Superior temporal gyrus (tissue), 1 donor: Measurements from ENCODE around the gene TRPM2.

Experiments
- DNase-seq: peaks from one replicate; pipeline ENCODE4 v3.0.0-alpha.2; 2016; ENCODE audit errors: extremely low spot score

TRPM2 gene

DNA sequence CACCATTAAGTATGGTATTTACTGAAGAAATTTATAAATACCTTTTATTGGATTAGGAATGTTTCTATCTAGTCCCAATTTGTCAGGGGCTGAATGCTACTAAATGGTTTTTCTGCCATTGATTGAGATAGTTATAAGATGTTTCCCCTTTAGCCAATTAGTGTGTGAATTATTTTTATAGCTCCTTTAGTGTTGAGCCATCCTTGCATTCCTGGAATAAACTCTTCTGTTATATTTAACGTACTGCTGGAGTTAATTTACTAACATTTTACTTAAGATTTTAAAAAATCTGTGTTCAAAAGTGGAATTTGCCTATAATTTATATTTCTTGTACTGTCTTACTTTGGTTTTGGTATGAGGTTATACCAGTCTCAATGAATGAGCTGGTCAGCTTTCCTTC lies 76.5 kb downstream of the TRPM2 start:
- DNase-seq: no peak

DNA sequence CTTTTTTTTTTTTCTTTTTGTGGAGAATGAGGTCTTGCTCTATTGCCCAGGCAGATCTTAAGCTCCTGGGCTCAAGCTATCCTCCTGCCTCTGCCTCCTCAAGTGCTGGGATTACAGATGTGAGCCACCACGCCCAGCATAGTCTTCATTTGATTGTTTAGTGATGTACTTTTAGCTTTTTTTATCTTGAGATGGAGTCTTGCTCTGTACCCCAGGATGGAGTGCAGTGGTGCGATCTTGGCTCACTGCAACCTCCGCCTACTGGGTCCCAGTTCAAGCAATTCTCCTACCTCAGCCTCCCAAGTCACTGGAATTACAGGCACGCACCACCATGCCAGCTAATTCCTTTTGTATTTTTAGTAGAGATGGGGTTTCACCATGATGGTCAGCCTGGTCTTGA lies 77.9 kb downstream of the TRPM2 start:
- no peak for DNase-seq

DNA sequence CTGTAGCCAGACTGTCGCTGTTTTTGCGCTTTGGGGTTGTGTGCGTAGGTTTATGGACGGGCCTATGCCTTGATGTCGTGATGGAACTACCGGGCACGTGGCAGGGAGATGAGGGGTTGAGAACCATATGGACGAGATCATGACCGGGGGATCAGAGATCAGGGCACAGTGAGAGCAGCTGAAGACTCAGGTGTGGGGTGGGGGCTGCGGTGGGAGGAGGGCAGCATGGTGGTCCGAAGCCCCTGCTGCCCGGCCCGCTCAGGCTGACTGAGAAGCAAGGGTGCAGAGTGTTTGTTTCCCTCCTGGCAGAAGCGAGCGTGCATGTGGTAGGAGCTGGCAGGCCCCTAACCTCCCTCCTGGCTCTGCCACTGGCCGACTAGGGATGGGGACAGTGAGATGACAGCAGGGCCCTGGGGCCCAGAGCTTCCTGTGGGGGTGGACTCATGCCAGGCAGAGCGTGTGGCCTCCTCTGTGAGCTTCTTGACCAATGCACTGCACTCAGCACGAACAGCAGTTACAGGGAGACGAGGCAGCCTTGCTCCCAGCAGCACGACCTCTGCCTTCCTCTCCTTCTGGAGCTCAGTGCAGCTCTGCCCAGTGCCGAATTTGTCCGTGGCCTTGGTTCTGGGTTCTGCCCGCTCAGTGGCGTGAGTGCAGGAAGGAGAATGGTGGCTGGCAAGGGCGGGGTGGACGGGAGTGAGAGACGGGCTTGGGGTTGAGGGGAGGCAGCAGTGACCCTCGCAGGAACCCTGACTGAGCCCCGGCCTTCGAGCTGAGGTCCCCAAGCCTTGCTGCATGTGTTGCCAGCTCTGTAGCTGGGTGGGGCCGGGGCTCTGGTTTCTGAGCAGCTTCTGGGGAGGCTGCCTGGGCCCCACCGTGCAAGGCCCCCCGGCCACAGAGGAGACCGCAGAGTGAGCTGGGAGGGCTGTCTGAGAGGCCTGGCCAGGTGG lies 79.7 kb downstream of the TRPM2 start:
- no peak for DNase-seq

DNA sequence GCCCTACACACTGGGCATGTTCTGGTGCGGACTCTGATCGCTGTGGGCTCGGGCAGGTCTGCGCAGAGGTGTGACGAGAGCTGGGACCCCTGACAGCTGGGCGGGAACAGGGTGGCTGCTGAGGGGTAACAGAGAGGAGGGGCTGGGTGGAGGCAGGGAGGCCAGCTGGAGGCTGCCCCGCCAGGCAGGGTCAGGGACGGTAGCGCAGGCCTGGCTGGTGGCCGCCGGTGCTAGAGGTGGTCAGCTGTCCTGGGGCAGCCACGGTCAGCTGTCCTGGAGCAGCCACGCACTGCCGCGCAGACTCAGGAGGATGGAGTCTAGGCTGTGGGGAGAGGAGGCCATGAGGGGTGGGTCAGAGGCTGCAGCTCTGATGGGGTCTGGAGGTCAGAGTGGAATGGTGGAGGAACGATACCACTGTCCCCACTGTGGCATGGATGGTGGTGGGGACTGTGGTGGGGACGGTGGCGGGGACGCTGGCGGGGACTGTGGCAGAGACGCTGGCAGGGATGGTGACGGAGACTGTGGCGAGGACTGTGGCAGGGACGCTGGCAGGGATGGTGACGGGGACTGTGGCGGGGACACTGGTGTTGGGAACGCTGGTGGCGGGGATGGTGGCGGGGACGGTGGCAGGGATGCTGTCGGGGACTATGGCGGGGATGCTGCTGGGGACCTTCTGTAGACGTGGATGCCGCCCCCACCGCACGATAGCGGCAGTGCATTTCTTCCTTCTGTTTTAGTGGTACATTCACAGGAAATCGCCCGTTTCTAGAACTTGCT lies 80.6 kb downstream of the TRPM2 start:
- DNase-seq: no peak

DNA sequence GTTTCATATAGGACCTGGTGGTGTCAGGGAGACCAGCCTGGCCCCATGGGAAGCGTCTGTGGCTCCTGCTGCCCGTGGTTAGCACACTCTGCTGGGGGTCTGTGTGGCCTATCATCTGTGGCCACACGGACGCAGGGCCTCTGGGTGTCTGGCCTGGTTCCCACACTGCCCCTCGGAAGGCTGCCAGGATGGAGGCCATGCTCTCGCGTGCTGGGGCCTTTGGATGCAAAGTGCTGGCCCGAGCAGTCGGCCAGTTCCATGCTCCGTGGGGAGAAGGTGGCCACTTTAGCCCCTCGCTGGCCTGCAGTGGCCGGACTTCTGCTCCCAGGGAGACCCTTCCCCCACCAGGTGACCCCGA lies 81.1 kb downstream of the TRPM2 start:
- DNase-seq: no peak

DNA sequence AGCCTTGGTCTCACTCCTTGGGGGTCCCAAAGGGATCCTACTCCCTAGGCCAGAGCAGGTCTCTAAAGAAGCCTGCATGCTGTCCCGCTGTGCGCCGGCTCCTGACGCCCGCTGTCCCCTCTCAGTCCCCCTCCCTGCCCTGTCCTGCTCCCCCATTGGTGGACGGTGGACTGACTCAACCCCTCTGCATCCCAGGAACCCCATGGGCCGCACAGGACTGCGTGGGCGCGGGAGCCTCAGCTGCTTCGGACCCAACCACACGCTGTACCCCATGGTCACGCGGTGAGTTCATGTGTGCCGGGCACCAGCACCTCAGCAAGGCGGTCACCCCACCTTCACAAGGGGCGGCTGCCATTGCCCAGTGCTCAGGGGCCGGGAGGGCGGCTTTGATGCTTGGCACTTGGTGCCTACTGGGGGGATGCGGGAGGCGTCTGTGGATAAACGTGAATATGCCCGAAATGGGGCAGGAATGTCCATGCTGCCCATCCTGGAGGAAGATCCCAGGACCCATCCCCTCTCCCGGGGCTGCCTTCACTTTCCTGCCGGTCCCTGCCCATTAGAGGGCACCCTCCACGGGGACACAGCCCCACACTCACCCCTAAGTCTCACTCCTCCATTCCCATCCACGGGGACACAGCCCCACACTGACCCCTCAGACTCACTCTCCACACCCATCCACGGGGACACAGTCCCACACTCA lies 81.7 kb downstream of the TRPM2 start:
- no peak for DNase-seq

DNA sequence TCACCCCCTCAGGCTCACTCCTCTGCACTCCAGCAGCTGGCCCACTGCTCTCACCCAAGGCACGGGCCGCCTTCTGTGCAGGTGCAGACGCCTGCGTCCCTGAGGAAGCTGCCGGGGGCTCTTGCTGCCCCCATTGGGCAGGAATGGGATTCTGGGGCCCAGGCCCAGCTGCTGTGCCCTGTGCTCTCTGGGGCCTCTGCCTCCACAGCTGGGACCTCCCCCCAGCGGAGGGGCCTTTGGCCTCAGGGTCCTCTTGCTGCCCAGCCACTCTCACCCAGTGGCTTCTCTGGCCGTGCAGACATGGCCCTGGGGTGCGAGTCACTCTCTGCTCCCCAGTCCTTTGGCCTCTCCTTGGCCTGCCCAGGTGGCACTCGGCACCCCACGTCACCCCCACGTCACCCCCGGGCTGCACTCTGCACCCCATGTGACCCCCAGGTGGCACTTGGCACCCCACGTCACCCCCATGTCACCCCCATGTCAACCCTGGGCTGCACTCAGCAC lies 82.7 kb downstream of the TRPM2 start:
- no peak for DNase-seq

DNA sequence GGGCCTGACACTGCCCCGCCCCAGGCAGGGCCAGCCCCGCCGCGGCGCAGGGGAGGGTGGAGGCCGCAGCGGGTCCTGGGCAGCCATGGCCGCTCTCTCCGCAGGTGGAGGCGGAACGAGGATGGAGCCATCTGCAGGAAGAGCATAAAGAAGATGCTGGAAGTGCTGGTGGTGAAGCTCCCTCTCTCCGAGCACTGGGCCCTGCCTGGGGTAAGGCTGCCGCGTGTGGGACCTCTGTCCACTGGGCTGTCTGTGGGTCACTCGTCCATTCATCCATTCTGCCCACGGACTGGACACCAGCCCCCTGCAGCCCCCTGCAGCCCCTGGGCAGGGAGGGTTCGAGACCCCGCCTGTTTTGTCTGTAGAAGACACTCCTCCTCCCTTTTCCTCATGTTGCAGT lies 83.5 kb downstream of the TRPM2 start:
- no peak for DNase-seq

DNA sequence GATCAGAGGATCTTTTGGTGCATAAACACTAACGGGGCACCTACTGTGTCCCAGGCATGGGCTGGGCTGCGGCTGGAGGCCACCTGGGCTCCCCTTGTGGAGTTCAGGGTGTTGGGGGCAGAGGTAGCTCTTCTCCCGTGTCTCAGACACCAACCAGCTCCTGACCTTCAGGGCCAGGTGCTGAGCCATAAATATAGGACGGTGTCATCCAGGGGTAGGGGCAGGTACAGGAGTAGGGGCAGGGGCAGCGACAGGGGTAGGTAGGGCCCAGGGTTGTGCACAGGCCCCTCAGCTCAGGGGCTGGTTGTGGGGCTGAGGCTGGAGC lies 83.9 kb downstream of the TRPM2 start:
- no peak for DNase-seq

DNA sequence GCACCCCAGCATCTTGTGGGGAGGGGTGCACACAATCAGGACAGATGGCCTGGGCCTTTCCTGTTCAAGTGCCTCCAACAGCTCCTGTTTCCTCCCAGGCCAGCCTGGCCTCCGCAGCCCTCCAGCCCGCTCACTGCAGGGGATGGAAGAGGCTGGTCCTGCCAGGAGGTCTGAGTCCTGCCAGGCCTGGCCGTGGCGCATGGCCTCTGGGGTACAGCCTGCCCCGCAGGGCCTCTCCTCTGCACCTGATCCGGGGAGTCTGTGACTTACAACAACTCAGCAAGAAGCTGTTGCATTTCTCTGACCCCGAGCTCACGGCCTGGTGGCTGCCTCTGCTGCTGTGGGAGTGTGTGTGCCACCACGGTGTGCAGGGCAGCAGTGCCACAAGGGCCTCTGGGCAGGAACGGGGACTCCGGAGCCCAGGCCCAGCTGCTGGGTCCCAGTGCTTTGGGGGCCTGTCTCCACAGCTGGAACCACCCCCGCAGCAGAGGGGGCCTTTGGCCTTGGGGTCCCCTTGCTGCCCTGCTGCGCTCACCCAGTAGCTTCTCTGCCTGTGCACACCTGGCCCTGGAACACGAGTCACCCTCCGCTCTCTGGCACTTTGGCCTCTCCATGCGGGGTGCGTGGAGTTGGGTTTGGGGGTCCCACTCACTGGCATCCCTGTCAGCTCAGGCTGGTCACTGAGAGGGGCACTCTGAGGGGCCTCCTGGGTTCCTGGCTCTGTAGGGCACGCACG lies 84.4 kb downstream of the TRPM2 start:
- DNase-seq: no peak

DNA sequence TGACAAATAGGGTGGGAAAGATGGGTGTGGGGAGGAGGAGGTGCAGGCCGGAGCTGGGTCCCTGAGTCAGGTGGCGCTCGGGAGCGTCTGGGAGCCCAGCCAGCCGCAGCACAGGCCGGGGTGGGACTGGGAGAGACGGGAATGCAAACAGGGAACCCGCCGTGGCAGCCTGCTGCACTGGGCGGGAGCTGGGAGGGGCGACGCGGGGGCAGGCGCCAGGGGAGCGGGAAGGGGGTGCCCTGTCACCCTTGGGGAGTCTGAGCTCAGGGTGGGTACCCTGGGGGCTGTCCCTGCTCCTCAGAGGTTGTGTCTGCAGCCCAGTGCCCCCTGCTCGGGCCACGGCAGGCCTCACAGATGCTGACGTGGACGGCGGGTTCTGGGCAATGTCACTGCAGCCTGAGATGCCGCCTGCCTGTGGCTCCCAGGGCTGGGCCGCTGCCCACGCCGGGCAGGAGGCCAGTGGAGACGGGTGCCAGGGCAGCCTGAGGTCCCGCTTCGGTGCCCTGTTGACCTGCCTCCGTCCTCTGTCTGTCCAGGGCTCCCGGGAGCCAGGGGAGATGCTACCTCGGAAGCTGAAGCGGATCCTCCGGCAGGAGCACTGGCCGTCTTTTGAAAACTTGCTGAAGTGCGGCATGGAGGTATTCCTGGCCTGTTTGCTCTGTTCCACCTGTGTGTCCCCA lies 85.2 kb downstream of the TRPM2 start:
- no peak for DNase-seq

DNA sequence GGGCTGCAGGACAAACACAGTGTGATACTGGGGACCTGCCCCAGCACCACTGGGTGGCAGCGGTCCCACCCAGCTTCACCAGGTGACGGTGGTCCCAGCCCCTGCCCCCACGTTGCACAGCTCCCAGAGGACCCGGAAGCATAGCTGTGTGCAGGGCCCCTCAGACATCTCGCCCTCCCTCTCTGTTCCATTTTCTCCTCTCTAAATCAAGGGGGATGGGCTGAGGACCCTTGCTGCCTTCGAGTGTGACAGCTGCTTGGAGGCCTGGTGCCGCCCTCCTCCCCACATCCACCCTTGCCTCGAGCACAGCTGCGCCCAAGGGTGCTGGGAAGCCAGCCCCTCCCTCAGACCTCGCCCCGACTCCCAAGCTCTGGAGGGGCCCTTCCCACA lies 85.8 kb downstream of the TRPM2 start:
- no peak for DNase-seq

DNA sequence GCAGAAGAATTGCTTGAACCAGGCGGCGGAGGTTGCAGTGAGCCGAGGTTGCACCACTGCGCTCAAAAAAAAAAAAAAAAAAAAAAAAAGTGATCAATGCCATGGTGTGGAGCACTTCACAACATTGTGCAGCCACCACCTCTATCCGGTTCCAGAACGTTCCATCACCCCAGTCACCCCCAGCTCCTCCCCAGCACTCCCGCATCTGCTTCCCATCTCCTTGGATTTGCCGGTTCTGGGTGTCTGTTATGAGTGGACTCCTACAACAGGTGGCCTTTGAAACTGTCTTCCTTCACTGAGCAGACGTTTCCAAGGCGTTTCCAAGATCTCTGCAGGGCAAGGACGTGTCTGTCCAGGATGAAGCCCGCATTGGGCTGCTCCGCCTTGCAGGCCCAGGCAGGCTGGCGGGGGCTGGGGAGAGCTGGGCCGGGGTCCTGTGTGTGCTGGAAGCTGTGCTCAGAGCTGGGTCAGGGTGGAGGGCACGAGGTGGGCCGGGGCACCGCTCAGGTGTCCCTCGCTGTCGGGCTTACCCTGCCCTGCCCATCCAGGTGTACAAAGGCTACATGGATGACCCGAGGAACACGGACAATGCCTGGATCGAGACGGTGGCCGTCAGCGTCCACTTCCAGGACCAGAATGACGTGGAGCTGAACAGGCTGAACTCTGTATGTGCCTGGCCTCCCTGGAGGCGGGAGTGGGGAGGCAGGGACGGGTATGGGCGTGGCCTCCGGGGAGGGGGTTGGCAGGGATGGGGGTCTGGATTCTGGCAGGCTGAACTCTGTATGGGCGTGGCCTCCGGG lies 87.0 kb downstream of the TRPM2 start:
- DNase-seq: no peak

DNA sequence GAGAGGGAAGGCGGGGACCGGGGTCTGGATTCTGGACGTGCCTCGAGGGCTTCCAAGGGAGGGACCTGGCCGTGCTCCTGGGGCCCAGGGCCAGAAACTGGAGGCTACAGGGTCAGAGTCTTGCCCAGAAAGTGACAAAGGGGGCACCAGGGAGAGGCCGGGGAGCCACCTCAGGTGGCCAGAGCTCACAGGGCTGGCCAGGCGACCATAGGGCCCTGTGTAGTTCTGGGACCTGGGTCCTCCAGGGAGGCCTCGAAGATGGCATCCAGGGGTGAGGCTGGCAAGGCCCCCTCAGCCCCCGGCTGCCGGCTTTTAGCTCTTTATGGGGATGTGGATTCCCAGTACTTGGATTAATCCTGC lies 87.6 kb downstream of the TRPM2 start:
- no peak for DNase-seq

DNA sequence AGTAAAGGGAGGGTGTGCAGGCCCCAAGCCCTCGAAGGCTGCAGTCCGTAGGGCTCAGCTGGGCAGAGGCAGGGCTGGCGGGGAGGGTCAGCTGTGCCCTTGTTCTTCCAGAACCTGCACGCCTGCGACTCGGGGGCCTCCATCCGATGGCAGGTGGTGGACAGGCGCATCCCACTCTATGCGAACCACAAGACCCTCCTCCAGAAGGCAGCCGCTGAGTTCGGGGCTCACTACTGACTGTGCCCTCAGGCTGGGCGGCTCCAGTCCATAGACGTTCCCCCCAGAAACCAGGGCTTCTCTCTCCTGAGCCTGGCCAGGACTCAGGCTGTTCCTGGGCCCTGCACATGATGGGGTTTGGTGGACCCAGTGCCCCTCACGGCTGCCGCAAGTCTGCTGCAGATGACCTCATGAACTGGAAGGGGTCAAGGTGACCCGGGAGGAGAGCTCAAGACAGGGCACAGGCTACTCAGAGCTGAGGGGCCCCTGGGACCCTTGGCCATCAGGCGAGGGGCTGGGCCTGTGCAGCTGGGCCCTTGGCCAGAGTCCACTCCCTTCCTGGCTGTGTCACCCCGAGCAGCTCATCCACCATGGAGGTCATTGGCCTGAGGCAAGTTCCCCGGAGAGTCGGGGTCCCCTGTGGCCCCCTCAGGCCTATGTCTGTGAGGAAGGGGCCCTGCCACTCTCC lies 88.3 kb downstream of the TRPM2 start:
- no peak for DNase-seq

DNA sequence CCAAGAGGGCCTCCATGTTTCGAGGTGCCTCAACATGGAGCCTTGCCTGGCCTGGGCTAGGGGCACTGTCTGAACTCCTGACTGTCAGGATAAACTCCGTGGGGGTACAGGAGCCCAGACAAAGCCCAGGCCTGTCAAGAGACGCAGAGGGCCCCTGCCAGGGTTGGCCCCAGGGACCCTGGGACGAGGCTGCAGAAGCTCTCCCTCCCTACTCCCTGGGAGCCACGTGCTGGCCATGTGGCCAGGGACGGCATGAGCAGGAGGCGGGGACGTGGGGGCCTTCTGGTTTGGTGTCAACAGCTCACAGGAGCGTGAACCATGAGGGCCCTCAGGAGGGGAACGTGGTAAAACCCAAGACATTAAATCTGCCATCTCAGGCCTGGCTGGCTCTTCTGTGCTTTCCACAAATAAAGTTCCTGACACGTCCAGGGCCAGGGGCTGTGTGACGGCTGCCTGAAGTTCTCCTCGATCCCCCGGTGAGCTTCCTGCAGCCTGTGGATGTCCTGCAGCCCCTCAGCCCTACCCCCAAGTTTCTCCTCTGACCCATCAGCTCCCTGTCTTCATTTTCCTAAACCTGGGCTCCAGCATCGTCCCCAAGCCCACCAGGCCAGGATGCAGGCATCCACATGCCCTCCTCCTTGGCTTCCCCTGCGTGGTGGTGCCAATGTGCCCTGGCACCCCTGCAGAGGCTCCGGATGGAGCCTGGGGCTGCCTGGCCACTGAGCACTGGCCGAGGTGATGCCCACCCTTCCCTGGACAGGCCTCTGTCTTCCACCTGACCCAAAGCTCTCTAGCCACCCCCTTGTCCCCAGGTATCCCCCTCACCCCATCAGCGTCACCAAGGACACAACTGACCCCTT lies 89.1 kb downstream of the TRPM2 start:
- no peak for DNase-seq

DNA sequence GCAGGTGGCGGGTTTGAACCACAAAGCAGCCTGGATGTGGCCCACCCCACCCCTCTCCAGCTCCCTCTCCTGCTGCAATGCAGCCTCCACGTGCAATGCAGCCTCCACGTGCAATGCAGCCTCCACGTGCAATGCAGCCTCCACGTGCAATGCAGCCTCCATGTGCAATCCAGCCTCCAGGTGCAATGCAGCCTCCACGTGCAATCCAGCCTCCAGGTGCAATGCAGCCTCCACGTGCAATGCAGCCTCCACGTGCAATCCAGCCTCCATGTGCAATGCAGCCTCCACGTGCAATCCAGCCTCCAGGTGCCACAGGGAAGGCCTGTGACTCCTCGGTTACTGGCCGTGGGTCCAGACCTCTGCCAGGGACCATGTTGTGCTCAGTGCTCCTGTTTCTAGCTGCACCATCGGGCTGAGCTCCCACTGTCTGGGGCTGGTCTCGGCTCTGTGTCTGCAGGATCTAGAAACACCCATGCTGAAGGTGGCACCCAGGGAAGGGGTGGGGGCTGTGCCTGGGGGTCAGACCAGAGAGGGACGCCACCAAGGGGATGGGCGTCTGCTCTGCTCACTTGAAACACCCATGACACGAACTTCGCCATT lies 90.0 kb downstream of the TRPM2 start:
- DNase-seq: no peak

DNA sequence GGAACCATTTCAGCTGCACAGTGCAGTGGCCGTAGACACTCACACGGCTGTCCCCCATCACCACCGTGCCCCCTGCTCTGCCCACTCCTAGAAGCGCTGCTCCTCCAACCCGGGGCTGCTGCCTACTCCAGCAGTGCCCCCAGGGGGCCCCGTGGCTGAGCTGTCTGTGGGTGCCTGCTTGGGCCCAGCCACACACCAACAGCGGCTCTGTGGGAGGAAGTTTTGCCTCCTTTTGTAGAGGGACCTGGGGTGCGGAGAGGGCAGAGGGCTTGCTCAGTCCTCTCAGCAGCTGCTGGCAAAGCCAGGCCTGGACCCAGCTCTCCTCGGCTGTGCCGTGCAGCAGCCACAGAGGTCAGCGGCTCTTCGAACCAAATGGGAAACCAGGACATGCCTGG lies 90.5 kb downstream of the TRPM2 start:
- DNase-seq: no peak
